GM19025 (cell line): ENCODE measurements around the gene SPOCK2.

Source experiments
- ATAC-seq: cut with Tn5 transposase; IDR thresholded peaks from one replicate; pipeline ENCODE4 v1.9.1; 2021; ENCODE audit warnings: mild to moderate bottlenecking, low read depth, moderate library complexity; ENCODE audit not compliant: unreplicated experiment

Gene SPOCK2

DNA sequence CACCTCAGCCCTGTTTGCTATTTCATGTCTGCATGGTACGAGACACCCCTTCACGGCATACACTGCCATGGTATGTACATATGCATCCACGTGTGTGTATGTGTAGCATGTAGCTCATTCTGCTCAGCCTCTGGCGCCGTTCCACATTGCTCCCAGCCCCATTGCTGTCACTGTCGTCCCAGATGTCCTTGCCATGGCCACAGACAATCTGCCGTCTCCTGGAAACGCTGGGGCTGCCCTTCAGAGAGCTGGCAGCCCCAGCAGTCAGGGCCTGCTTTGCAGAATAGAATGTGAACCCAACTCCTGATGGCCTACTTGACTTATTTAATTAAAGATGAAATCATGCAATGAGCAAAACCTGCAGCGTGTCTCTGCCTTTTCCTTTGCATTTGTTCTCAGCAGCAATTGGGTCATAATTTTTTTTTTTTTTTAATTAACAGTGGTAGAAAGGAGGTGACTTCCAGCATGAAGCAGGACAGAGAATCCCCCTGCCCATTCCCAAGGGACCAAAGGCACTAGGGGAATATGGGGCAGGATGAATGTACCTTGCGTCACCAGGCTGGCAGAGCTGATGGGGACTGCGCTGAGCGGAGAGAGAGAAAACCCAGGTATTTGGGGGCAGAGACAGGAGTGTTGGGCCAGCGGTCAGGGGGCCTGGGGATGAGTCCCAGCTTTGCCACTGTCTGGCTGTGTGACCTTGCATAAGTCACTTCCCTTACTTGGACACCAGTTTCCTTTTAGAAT is 75.0 kb downstream of the SPOCK2 start:
- no peak for ATAC-seq

DNA sequence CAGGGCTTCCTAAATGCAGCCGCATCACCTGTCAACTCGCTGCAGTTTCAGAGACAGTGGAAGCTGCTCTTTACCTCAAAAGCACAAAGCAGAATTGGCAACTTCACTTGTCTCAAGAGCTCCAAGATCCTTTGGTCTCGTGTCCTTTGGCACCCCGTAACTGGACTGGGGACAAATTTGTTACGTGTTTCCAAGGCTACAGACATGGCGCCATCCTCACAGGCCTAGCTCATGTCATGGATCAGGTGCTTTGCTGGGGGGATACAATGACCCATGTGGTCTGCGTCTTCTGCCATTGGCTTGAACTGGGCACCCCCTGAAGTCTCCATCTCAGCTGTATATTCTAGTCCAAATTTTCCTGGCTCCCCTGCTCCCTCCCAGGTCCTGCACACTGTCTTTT is 75.6 kb downstream of the SPOCK2 start:
- no peak for ATAC-seq

DNA sequence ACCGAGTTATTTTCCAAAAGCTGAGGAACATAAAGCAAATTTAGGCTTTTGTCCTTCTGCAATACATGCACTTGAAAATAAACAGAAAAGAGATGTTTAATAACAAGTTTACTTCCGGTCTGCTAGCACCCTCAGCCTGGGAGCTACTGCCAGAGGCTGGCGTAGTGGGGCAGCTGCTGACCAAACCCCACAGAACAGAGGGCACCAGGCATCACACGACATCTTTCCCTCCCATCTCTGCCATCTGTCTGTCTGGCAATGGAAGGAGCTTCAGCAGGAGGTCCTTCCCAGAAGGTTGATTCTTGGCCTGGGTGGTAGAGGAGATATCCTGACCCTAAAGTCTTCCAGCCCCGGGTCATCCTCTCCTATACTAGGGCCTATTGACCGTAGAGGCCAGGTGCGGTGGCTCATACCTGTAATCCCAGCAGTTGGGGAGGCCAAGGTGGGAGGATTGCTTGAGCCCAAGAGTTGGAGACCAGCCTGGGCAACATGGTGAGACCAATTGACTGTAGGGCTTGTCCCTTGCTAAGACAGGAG is 76.3 kb downstream of the SPOCK2 start:
- no peak for ATAC-seq

DNA sequence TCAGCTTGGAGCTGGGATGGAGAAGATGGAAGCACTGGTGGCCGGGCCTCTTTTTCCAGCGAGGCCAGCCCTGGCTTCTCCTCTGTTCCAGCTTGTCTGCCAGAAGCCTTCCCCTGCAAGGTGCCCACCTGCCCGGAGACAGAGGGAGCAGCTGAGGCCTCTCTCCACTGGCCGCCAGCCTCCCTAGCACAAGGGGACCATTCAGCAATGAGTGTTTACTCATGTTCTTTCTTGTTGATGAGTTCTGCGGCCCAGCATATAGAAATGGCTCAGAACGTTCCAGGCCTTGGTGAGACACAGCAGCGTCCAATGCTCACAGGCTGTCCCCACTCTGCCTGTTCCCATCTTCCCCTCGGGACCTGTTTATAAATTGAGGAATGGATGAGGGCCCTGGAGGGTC is 76.9 kb downstream of the SPOCK2 start:
- no peak for ATAC-seq

DNA sequence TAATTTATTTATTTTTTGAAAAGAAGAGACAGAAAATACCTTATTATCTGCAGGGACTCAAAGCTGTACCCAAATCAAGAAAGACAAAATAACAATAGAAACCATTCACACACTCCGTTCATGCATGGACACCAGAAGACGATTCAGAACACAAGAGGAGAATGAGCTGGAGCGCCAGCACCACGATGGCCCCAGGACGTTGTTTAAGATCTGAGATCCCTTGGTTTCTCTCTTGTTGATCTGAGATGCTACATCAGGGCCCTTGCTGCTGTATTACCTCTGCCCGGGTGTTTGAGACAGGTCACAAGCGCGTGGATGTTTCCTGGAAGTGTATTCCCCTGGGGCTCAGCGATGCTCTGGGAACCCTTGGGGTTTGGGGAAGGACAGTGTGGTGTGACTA is 77.3 kb downstream of the SPOCK2 start:
- ATAC-seq: no peak

DNA sequence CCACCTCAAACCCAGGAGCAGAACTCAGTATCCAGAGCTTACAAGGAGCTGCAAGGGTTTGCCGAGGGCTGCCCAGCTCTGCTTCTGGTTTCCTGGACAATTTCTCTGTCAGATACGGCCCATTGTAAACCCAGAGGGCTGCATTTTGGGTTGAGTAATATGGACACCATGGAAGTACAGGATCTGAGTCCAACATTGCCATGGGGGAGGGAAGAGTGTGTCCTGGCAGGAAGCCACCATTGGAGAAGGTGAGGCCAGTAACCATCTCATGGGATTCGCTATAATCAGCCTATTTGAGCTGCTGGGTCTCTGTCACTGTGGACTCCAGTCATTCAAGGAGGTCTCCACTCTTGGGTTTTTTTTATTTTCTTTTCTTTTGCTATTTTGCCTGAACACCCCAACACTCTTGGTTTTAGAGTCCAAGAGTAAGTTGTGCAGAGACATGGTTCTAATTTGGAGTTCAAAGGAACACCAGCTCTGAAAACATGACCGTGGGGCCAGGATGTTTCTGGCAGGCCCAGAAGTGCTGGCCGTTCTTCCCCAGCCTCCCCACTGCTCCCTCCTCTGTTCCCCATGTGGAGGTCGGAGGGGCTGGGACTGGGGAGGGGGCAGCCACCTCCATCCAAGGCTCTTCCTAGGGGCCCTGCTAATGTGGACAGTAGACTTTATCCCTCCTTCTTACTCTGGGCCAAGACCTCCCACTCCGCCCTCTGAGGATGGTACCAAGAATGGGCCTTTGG is 77.9 kb downstream of the SPOCK2 start:
- no peak for ATAC-seq

DNA sequence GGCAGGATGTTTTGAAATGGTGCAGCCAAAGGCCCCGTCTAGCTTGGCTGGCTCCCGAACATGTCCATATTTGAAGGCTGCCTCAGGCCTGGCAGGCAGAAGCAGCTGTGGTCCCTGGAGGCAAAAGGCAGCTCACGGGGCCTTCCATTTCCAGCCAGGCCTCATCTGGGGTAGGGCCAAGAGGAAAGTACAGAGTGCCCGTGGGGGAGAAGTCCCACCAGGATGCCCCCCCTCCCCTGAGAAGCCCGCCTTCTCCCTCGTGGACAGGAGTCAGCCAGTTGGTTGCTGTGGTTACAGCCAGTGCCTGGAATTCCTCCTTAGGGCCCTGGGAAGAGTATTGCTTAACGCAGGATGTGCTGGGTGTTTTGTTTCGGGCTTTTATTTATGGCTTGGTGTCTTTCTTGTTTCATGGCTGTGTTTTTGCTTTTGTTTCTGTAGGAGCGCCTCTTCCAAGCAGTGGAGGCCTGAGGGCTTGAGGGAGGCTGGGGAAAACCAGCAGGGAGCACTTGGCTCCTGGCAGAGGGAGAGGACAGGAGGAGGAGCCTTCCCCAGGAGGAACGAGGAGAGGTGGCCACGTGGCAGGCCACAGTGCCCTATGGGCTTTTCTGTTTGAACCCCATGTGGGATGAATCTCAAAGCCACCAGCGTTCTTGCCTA is 78.8 kb downstream of the SPOCK2 start:
- no peak for ATAC-seq

DNA sequence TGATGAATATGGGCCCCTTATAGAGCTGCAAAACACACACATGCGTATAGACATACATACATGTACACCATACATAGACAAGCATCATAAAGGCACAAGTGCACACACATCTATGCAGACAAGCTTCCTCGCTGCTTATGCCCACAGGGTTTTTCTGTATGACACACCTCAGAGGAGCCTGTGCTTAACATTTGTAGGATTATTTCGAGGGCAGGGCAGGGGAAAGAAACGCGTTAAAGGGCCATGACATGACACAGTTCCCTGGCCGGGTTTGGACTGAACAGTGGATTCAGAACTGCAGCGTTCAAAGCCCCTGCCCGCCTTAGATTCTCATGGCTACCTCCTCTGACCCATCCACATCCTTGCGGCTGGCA is 79.3 kb downstream of the SPOCK2 start:
- ATAC-seq: no peak
